ENCODE results near the gene GLT1D1.
"Not testable (repeated sequence)": the region's sequence is repeated elsewhere in the genome, so short reads cannot be mapped to it uniquely, and the experiment has no call there.

GLT1D1 gene

GRCh38 chr12:128820723-128821432, 32.4 kb upstream of the GLT1D1 start:
- DNase-seq = no peak

DNA sequence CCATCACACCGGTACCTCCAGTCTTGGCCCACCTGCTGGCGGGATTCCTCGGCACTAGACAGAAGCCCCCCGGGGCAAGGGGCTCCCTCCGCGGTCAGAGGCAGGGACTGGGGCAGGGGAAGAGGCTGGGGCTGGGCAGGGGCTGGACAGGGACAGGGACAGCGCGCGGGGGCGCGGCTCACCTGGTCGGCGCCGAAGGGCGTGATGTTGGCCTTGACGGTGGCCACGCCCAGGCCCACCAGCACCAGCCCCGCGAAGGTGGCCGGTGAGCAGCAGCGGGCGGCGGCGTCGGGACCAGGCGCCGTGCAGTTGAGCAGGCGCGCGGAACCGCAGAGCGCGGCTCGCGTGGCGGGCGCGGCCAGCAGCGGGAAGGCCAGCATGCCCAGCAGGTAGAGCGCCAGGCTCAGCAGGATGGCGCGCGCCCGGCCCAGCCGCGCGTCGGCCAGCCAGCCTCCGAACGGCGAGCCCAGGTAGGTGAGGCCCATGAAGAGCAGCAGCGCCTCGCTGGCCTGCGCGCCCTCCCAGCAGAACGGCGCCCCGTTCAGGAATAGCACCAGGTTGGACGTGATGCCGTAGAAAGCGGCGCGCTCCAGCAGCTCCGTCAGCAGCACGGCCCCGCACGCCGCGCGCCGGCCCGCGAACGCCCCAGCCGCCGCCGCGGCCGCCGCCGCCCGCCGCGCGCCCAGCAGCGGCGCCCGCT, 29.9 kb upstream of the GLT1D1 start:
- DNase-seq = no peak

DNA sequence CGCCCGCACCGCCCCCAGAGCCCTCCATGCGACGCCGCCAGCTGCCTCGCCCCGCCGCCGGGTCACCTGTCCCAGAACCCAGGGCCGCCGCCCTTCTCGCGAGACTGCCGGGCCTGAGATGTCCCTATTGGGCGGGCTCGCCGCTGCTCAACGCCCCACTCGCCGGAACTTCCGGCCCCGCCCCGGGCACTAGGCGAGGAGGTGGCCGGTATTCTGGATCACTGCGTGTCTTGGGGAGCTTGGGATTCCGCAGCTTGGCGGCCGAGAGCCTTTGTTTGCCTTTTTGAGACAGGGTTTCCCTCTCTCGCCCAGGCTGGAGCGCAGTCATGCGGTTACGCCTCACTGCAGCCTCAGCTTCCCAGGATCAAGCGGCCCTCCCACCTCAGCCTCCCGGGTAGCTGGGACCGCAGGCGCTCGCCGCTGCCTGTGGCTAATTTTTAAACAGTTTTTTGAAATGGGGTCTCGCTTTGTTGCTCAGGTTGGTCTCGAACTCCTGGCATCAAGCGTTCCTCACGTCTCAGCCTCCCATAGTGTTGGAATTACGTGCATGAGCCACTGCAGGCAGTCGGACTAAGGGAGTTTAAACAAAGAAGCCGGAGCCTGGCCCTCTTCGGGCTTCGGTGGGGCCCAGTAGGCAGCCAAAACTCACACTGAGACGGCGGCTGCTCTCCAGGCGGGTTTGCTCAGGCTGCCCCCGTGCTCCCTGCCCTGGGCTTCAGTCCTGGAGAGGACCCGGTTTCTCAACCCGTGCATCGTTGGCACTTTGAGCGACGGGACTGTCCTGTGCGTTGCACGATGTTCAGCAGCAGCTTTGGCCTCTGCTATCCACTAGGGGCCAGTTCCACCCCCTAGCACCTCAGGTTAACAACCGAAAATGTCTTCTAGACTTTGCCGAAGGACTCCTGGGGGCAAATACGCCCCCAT, 29.1 kb upstream of the GLT1D1 start, which contains the start of gene SLC15A4:
Gene SLC15A4 (minus strand): TSS at position 43 of the 924 bp plus-strand sequence. CDS start 15 bp downstream, at position 28.
- peak; percentile 92 for DNase-seq

DNA sequence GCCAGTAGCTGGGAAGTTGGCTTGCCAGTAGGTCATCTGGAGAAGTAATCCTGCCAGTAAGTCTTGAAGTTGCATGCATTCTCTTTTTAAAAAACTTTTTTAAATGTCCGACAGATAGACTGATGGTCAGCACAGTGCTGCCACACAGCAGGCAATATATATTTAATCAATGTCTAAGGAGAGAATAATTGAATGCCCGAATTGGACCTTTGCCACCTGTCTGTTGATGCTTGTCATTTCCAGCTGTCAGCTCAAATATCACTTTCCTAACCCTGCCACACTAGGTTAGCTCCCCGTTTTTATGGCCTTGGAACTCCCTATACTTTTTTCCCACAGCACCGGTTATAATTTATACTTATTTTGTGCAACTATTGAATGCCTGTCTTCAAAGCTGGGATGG, 27.4 kb upstream of the GLT1D1 start:
- no peak for DNase-seq

- DNase-seq = no peak
These were observed 25.6 kb upstream of the GLT1D1 start for GRCh38 chr12:128827724-128828123.

DNA sequence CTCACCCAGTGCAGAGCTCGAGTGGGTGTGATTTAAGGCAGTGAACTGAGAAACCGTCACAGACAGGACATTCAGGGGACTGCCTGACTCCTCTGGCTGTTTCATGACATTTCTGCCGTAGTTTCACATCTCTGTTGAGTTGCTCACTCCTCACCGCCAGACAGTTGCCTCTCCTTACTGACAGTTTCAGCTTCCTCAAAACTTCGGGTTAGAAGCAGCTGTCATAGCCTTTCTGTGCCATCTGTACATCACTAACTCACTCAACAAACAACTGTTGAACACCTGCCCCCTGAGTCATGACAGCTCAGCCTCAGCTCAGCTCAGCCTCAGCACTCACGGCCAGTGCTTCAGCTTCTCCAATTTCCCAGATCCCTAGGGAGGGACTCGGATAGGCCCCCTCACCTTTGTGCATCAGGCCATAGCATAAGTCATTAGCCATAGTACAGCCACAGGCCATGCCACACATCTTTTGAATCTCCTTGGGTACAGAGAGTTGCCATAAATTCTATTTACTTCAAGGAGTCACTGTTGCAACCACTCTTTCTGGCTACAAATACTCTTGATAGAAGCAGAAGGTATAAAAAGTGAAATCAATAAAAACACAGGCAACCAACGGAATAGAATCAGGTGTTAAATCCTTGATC, 23.3 kb upstream of the GLT1D1 start:
- no peak for DNase-seq

GRCh38 chr12:128830505-128830893, 22.8 kb upstream of the GLT1D1 start:
- no peak for DNase-seq

DNA sequence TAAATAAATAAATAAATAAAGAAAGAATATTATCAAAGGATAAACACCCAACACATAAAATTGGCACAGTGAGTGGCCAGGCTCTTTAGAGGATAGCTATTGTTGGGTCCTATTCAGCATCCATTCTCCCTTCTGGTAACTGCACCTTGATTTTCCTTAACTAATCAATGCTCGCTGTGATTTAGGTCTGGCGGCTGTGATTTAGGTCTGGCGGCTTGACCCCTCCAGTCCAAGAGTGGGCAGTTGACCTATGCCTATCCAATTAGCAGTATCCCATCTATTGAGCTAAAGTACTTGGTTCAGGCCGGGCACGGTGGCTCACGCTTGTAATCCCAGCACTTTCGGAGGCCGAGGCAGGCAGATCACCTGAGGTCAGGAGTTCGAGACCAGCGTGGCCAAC, 19.9 kb upstream of the GLT1D1 start:
- DNase-seq = no peak

GRCh38 chr12:128839885-128840284, 13.4 kb upstream of the GLT1D1 start:
- not testable (repeated sequence) for DNase-seq

DNA sequence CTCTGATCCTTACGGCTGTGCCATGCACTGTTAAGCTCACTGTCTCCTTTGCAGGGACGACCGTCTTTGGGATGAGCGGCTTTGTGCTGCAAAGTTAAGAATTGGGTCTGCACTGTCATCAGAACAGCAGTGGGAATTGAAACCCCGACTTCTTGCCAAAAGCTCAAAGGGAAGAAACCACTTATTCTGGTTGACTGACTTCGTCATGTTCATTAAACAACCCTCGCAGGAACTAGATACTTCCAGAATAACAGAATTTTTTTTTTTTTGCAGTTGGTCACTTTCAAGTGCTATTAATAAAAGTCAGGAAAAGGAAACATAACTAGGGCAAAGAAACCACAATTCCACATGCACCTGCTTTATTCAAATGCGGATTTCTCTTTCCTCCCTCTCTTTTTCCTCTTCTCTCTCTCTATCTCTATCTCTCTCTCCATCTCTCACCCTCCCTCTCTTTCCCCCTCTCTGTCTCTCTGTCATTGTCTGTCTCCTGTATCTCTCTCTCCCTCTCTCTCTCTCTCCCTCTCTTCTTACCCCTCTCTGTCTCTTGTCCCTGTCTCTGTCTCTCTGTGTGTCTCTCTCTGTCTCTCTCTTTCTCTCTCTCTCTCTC, 12.3 kb upstream of the GLT1D1 start:
- DNase-seq = no peak

DNA sequence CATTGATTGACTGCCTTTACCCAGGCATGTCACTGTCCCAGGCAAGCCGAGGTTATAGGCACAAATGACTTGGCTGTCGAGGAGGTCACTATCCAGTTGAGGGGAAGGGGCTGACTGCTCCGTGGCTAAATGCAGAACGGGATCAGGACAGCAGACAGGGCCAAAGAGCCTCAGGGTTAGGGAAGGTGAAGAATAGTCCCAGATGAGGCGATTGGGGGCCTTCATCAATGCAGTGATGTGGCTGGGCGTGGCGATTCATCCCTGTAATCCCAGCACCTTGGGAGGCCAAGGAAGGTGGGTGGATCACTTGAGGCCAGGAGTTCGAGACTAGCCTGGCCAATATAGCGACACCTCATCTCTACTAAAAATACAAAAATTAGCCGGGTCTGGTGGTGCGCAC, 10.7 kb upstream of the GLT1D1 start:
- no peak for DNase-seq

DNA sequence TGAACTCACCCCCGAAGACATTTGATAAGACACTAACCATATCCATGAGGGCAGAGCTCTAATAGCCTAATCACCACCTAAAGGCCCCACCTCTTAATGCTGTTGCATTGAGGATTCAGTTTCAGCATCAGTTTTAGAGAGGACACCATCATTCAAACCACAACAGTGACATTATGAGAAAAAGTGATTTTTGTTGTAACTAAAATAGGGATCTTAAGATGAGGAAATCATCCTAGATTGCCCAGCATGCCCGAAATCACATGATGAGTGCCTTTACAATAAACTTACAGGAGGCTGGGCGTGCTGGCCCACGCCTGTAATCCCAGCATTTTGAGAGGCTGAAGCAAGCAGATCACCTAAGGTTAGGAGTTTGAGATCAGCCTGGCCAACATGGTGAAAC, 9.7 kb upstream of the GLT1D1 start:
- DNase-seq = no peak

GRCh38 chr12:128844031-128844635, 9.1 kb upstream of the GLT1D1 start:
- DNase-seq = no peak

DNA sequence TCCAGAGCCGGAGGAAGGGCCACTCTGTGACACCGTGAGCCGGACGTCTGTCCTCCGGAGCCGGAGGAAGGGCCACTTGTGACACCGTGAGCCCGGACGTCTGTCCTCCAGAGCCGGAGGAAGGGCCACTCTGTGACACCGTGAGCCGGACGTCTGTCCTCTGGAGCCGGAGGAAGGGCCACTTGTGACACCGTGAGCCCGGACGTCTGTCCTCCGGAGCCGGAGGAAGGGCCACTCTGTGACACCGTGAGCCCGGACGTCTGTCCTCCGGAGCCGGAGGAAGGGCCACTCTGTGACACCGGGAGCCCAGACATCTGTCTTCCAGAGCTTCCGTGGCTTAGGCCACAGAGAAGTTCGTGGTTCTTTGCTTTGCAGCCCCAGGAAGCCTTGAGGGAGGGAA, 6.6 kb upstream of the GLT1D1 start:
- not testable (repeated sequence) for DNase-seq

- no peak for DNase-seq
These were observed 4.9 kb upstream of the GLT1D1 start for GRCh38 chr12:128848371-128848770.

DNA sequence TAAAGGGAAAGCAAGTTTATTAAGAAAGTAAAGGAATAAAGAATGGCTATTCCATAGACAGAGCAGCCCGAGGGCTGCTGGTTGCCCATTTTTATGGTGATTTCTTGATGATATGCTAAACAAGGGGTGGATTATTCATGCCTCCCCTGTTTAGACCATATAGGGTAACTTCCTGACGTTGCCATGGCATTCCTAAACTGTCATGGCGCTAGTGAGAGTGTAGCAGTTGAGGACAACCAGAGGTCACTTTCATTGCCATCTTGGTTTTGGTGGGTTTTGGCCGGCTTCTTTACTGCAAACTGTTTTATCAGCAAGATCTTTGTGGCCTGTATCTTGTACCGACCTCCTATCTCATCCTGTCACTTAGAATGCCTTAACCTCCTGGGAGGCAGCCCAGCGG, 3.5 kb upstream of the GLT1D1 start:
- DNase-seq = not testable (repeated sequence)

DNA sequence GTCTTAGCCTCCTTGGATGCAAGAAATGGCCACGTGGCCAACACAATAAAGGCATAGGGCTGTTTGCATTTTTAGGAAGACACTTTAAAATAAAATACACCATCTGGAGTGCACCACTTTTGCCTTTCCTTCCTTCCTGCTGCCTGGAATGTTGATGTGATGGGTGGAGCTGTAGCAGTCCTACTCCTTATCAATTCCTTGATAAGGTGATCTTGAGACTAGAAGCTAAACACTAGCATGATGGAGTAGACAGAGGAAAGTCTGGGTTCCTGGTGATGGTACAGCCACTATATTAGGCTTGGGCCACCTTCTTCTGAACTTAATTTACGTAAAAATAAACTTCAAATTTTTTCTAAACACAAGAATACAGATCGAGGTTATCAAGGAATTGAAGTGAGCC, 2.9 kb upstream of the GLT1D1 start:
- no peak for DNase-seq

GRCh38 chr12:128851429-128851828, 1.8 kb upstream of the GLT1D1 start:
- DNase-seq = not testable (repeated sequence)

DNA sequence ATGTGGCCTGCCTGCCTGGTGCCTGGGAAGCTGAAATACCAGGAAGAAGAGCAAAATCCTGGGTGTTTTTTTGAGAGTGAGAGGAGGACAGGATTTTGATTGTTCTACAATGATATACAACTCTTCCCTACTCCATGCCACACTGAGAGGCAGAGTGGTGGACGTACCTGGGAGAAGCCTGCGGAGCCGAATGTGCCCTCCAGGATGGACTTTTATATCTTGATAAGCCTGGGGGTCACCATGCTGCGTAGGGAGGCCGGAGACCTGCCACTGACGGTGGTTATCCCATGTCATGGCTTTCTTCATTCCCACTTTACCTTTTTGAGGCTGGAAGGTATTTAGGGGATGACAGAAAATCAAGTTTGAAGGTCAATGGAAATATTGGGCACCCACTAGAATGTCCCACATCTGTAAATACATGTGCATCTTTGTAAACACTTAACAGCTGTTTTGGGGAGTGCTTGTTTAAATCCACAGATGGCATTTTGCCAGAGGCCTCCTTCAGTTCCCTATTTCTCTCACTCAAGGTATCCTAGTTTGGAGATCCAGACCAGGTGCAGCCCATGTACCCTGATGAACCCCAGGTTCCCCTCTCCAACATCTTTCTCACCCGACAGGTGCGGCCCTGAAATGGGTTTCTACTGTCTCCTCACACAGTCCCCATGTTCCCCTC, 1.1 kb upstream of the GLT1D1 start:
- DNase-seq = no peak

DNA sequence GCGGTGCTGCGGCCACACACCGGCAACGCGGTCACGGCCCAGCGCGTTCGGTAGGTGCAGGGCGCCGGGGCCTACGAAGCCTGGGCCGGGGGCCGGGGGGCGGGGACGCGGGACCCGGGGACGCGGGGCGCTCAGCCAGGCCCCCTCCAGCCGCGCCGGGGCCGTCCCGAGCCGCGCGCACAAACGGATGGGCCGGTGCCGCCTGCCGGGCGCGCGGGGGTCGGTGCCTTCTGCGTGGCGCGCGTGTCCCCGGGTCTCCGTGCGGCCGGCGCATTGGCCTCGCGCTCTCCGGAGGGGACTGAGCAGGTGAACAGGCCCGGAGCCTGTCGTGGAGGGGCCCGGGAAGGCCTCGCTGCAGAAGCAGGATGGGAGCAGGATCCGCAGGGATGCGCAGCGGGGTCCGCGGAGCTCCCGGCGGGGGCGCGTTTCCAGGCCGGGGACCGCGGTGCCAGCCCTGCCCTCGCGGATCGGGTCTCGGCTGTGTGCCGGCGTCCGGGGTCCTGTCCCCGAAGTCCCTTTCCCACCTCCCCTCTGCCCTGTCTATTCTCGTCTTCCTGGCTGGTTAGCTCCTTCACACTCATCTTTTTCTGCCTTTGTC, 421 bp downstream of the GLT1D1 start:
- no peak for DNase-seq

All from HCEC 1CT (cell line).